Measurements from ENCODE around the gene SASH1.

The SASH1 gene

DNA sequence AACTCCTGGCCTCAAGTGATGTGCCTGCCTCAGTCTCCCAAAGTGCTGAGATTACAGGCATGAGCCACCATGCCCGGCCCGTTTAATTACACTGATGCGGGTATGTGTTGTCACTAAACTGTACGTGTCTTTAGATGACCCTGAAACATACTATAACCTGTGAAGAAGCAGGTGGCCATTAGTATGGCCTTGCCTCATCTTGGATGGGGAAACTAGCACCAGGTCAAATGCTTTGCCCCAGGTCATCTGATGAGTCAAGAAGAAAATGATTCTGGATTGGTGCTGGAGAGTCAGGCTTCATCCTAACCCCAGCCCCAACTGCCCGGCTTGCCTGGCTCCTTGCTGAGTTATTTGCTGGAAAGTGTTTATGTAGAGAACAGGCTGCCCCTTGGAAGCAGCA lies 2.9 kb upstream of the SASH1 start:
- no peak overlapping the region for H3K27ac ChIP-seq (ENCODE audit: low read depth, low read length)
- H3K4me3 ChIP-seq (ENCODE audit: low read length), result no peak overlapping the region
- no peaks in the 10 kb centered on the region for H3K27me3 ChIP-seq (ENCODE audit: control insufficient read depth, insufficient read depth, low read length)
- H3K36me3 ChIP-seq (ENCODE audit: control insufficient read depth, insufficient read depth, low read length), result no peaks in the 10 kb centered on the region
- H3K4me1 ChIP-seq (ENCODE audit: control insufficient read depth, insufficient read depth, low read length), result peaks cover 3% of the 10 kb centered on the region
- H3K9ac ChIP-seq (ENCODE audit: low read length), result no peak overlapping the region

DNA sequence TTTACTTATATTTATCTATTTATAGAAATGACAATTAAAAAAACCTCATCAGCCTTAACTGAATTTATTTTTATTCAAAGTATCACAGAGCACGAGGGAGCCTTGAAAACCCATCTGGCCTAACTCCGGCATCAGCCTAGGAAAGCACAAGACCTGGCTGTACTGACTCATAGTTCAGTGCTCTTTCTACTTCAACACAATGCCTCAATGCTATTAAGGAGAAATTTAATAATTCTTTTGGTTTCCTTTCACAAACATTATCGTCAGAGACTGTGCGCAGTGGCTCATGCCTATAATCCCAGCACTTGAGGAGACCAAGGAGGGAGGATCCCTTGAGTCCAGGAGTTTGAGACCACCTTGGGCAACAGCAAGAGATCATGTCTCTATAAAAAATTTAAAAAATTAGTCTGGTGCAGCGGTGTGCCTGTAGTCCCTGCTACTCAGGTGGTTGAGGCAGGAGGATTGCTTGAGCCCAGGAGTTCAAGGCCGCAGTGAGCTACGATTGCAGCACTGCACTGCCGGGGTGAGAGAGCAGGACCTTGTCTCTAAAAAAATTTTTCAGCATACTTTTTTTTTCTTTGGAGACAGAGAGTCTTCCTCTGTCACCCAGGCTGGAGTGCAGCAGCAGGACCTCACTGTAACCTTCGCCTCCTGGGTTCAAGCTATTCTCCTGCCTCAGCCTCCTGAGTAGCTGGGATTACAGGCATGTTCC lies 1.9 kb upstream of the SASH1 start:
- Histone ChIP-seq H3K27me3 (ENCODE audit: control insufficient read depth, insufficient read depth, low read length) (no peaks in the 10 kb centered on the region), H3K4me3 (ENCODE audit: low read length) (no peak overlapping the region), H3K9ac (ENCODE audit: low read length) (no peak overlapping the region), H3K27ac (ENCODE audit: low read depth, low read length) (no peak overlapping the region), H3K36me3 (ENCODE audit: control insufficient read depth, insufficient read depth, low read length) (no peaks in the 10 kb centered on the region), H3K4me1 (ENCODE audit: control insufficient read depth, insufficient read depth, low read length) (peaks cover 3% of the 10 kb centered on the region)

GRCh38 chr6:148342100-148342349 lies 613 bp upstream of the SASH1 start:
- peak overlapping the region; percentile 59 for H3K4me3 ChIP-seq (ENCODE audit: low read length)
- H3K4me1 ChIP-seq (ENCODE audit: control insufficient read depth, insufficient read depth, low read length), result peaks cover 3% of the 10 kb centered on the region
- peak overlapping the region; percentile 80 for H3K27ac ChIP-seq (ENCODE audit: low read depth, low read length)
- no peaks in the 10 kb centered on the region for H3K36me3 ChIP-seq (ENCODE audit: control insufficient read depth, insufficient read depth, low read length)
- H3K9ac ChIP-seq (ENCODE audit: low read length), result no peak overlapping the region
- no peaks in the 10 kb centered on the region for H3K27me3 ChIP-seq (ENCODE audit: control insufficient read depth, insufficient read depth, low read length)

- Histone ChIP-seq H3K9ac (ENCODE audit: low read length) (peak overlapping the region; percentile 56), H3K27ac (ENCODE audit: low read depth, low read length) (peak overlapping the region; percentile 61), H3K36me3 (ENCODE audit: control insufficient read depth, insufficient read depth, low read length) (no peaks in the 10 kb centered on the region), H3K4me3 (ENCODE audit: low read length) (peak overlapping the region; percentile 59), H3K27me3 (ENCODE audit: control insufficient read depth, insufficient read depth, low read length) (no peaks in the 10 kb centered on the region), H3K4me1 (ENCODE audit: control insufficient read depth, insufficient read depth, low read length) (peaks cover 3% of the 10 kb centered on the region)
These were observed 577 bp downstream of the SASH1 start for GRCh38 chr6:148343047-148343782.

DNA sequence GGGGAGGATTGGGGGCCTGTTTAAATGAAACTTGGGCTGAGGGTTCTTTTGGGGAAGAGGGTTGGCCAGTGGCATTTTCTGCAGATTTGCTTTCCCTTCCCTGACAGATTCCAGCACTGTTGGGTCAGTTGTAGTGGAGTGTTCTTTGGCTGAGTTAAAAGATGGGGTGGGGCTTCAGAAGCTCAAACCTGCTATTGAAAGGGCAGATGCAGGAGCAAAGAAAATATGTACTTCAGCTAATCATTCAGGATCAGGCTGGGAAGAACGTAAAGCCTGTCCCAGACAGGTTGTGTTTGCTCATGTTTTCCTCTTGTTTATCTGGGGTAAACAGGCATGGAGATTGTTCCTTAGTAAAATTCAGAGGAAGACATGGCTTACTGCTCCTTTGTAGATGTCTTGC lies 2.5 kb downstream of the SASH1 start:
- Histone ChIP-seq H3K4me3 (ENCODE audit: low read length) (no peak overlapping the region), H3K36me3 (ENCODE audit: control insufficient read depth, insufficient read depth, low read length) (no peaks in the 10 kb centered on the region), H3K27me3 (ENCODE audit: control insufficient read depth, insufficient read depth, low read length) (no peaks in the 10 kb centered on the region), H3K27ac (ENCODE audit: low read depth, low read length) (no peak overlapping the region), H3K9ac (ENCODE audit: low read length) (no peak overlapping the region), H3K4me1 (ENCODE audit: control insufficient read depth, insufficient read depth, low read length) (peaks cover 3% of the 10 kb centered on the region)

DNA sequence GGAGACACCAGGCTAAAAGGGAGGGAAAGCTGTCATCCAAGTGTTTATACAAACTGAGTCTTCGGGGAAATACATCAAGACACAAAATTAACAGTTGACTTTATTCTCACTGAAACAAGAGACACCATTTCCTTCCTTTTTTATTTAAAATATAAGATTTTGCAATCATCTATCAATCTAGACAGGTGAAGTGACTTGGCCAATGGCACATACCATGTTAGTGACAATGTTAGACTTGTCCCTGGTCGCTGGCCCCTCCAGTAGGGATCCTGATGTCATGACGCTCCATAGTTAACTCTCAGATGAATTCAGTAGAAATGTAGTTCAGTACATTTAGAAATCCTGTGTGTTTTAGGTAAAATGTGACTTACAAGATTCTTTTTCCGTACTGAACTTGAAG lies 2.9 kb downstream of the SASH1 start:
- Histone ChIP-seq H3K27ac (ENCODE audit: low read depth, low read length) (no peak overlapping the region), H3K36me3 (ENCODE audit: control insufficient read depth, insufficient read depth, low read length) (no peaks in the 10 kb centered on the region), H3K27me3 (ENCODE audit: control insufficient read depth, insufficient read depth, low read length) (no peaks in the 10 kb centered on the region), H3K4me3 (ENCODE audit: low read length) (no peak overlapping the region), H3K4me1 (ENCODE audit: control insufficient read depth, insufficient read depth, low read length) (peaks cover 3% of the 10 kb centered on the region), H3K9ac (ENCODE audit: low read length) (no peak overlapping the region)

DNA sequence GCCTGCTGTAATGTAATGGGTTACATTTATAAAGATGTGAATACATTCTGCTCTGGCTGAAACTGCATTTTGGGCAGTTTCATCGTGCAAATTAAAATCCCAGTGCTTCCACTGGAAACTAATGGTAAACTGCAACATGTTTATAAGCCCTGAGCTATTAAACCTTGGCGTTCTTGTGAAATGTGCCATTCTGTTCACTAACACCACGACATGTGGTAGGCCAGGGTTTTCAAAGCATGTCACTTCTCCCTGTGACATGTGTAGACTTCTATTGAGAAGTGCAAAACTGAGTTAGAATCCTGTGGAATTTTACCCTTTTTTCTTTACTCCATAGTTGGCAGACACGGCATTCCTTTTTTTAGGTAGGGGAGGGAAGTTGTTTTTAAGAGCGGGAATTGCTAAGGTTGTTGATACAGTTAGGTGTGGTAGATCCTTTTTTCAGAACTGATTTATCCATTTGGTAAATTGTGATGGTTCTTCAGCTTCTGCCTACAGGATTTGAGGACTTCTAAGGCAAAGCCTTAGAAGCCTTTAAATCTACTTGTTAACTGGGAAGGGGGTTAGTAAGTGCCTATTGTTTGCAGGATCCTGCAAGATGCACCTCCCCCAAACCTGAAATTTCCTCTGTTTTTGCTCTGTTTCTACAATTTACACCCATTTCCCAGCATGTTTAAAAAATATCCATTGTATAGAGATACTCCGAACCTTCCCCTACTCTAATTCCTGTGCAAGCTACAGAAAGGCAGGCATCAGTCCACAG lies 4.2 kb downstream of the SASH1 start:
- Histone ChIP-seq H3K27ac (ENCODE audit: low read depth, low read length) (no peak overlapping the region), H3K27me3 (ENCODE audit: control insufficient read depth, insufficient read depth, low read length) (no peaks in the 10 kb centered on the region), H3K9ac (ENCODE audit: low read length) (no peak overlapping the region), H3K4me3 (ENCODE audit: low read length) (no peak overlapping the region), H3K36me3 (ENCODE audit: control insufficient read depth, insufficient read depth, low read length) (no peaks in the 10 kb centered on the region), H3K4me1 (ENCODE audit: control insufficient read depth, insufficient read depth, low read length) (no peaks in the 10 kb centered on the region)

GRCh38 chr6:148347441-148348054 lies 4.9 kb downstream of the SASH1 start:
- Histone ChIP-seq H3K27me3 (ENCODE audit: control insufficient read depth, insufficient read depth, low read length) (no peaks in the 10 kb centered on the region), H3K4me1 (ENCODE audit: control insufficient read depth, insufficient read depth, low read length) (no peaks in the 10 kb centered on the region), H3K36me3 (ENCODE audit: control insufficient read depth, insufficient read depth, low read length) (no peaks in the 10 kb centered on the region), H3K4me3 (ENCODE audit: low read length) (no peak overlapping the region), H3K27ac (ENCODE audit: low read depth, low read length) (no peak overlapping the region), H3K9ac (ENCODE audit: low read length) (no peak overlapping the region)

GRCh38 chr6:148348335-148348734 lies 5.7 kb downstream of the SASH1 start:
- H3K9ac ChIP-seq (ENCODE audit: low read length), result no peak overlapping the region
- H3K4me1 ChIP-seq (ENCODE audit: control insufficient read depth, insufficient read depth, low read length), result no peaks in the 10 kb centered on the region
- H3K4me3 ChIP-seq (ENCODE audit: low read length), result no peak overlapping the region
- H3K27ac ChIP-seq (ENCODE audit: low read depth, low read length), result no peak overlapping the region
- H3K36me3 ChIP-seq (ENCODE audit: control insufficient read depth, insufficient read depth, low read length), result no peaks in the 10 kb centered on the region
- H3K27me3 ChIP-seq (ENCODE audit: control insufficient read depth, insufficient read depth, low read length), result no peaks in the 10 kb centered on the region

GRCh38 chr6:148348778-148349177 lies 6.1 kb downstream of the SASH1 start:
- Histone ChIP-seq H3K9ac (ENCODE audit: low read length) (no peak overlapping the region), H3K4me3 (ENCODE audit: low read length) (no peak overlapping the region), H3K36me3 (ENCODE audit: control insufficient read depth, insufficient read depth, low read length) (no peaks in the 10 kb centered on the region), H3K4me1 (ENCODE audit: control insufficient read depth, insufficient read depth, low read length) (no peaks in the 10 kb centered on the region), H3K27ac (ENCODE audit: low read depth, low read length) (no peak overlapping the region), H3K27me3 (ENCODE audit: control insufficient read depth, insufficient read depth, low read length) (no peaks in the 10 kb centered on the region)

DNA sequence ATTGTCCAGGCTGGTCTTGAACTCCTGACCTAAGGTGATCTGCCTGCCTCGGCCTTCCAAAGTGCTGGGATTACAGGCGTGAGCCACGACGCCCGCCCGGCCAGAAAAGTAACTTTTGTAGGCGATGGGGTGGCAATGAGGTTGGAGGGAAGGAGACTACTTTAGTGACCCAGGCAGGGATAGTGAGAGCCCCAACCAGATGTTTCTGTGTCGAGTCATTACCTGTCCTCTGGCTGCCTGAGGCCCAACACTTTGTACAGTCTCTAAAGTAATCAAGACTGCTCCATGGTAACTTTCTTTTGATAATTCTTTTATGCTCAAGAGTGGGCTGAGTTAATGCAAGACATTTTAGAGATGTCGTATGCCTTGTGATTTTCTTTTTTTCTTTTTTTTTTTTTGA lies 6.8 kb downstream of the SASH1 start:
- Histone ChIP-seq H3K4me1 (ENCODE audit: control insufficient read depth, insufficient read depth, low read length) (no peaks in the 10 kb centered on the region), H3K4me3 (ENCODE audit: low read length) (no peak overlapping the region), H3K9ac (ENCODE audit: low read length) (no peak overlapping the region), H3K36me3 (ENCODE audit: control insufficient read depth, insufficient read depth, low read length) (no peaks in the 10 kb centered on the region), H3K27ac (ENCODE audit: low read depth, low read length) (no peak overlapping the region), H3K27me3 (ENCODE audit: control insufficient read depth, insufficient read depth, low read length) (no peaks in the 10 kb centered on the region)

- H3K27ac ChIP-seq (ENCODE audit: low read depth, low read length), result no peak overlapping the region
- no peaks in the 10 kb centered on the region for H3K36me3 ChIP-seq (ENCODE audit: control insufficient read depth, insufficient read depth, low read length)
- no peak overlapping the region for H3K9ac ChIP-seq (ENCODE audit: low read length)
- no peak overlapping the region for H3K4me3 ChIP-seq (ENCODE audit: low read length)
- H3K27me3 ChIP-seq (ENCODE audit: control insufficient read depth, insufficient read depth, low read length), result no peaks in the 10 kb centered on the region
- no peaks in the 10 kb centered on the region for H3K4me1 ChIP-seq (ENCODE audit: control insufficient read depth, insufficient read depth, low read length)
These were observed 8.7 kb downstream of the SASH1 start for GRCh38 chr6:148351309-148351708.

All from rectal smooth muscle tissue (tissue), 1 donor.